NB4 (cell line): ENCODE results near the gene TMEM223.
"Not testable (repeated sequence)": the region's sequence is repeated elsewhere in the genome, so short reads cannot be mapped to it uniquely, and the experiment has no call there.

ENCODE experiments used
- MAX ChIP-seq: IDR thresholded peaks from 2 replicates; pipeline ENCODE4 v1.6.1; 2011; ENCODE audit warnings: low read depth, low read length
- MYC ChIP-seq: IDR thresholded peaks from 2 replicates; pipeline ENCODE4 v1.6.1; 2011; ENCODE audit warnings: low read depth, low read length
- POLR2A ChIP-seq: IDR thresholded peaks from 2 replicates; pipeline ENCODE4 v1.6.1; 2011; ENCODE audit warnings: mild to moderate bottlenecking; ENCODE audit not compliant: insufficient read length; ENCODE audit errors: extremely low read depth
- TF ChIP-seq, protein P1 (sequence below): IDR thresholded peaks from one replicate; pipeline ENCODE4 v1.5.1; 2012; ENCODE audit warnings: low read depth, low read length

- TF ChIP-seq, protein P1, sequence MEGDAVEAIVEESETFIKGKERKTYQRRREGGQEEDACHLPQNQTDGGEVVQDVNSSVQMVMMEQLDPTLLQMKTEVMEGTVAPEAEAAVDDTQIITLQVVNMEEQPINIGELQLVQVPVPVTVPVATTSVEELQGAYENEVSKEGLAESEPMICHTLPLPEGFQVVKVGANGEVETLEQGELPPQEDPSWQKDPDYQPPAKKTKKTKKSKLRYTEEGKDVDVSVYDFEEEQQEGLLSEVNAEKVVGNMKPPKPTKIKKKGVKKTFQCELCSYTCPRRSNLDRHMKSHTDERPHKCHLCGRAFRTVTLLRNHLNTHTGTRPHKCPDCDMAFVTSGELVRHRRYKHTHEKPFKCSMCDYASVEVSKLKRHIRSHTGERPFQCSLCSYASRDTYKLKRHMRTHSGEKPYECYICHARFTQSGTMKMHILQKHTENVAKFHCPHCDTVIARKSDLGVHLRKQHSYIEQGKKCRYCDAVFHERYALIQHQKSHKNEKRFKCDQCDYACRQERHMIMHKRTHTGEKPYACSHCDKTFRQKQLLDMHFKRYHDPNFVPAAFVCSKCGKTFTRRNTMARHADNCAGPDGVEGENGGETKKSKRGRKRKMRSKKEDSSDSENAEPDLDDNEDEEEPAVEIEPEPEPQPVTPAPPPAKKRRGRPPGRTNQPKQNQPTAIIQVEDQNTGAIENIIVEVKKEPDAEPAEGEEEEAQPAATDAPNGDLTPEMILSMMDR: not testable (repeated sequence)
- not testable (repeated sequence) for TF ChIP-seq MAX, MYC, POLR2A
Observed at GRCh38 chr11:62828130-62828529, 36.3 kb upstream of the TMEM223 start.
